OCI-LY7 (cell line): ENCODE measurements around the gene KIF3C.

Source experiments
- EZH2phosphoT487 ChIP-seq: fragments of 200-600 bp; sonication (generic); IDR thresholded peaks from 2 replicates; pipeline ENCODE4 v1.6.1; 2018; ENCODE audit warnings: low read depth, borderline replicate concordance, mild to moderate bottlenecking, mixed run types, antibody characterized with exemption, low read length, moderate library complexity, mixed read lengths
- TF ChIP-seq, protein P1 (sequence below): fragments of 200-600 bp; sonication (generic); conservative IDR thresholded peaks from 2 replicates; pipeline ENCODE4 v1.5.1; 2014; ENCODE audit warnings: mild to moderate bottlenecking, antibody characterized with exemption, low read length, moderate library complexity, mixed read lengths

DNA sequence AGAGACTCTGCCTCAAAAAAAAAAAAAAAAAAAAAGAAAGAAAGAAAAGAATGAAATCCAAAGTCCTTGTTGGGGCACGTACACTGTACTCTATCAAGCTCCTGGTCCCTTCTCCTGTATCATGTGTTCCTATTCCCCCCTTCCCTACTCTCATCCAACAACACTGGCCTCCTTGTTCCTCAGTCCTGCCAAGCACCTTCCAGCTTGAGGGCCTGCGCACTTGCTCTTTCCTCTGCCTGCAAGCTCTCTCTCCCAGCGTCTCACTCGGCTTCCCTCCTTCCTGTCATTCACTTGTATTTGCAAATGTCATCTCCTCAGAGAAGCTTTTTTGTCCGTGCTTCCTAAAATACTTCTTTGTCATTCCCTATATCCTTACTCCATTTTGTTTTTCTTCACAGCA lies 10.8 kb upstream of the KIF3C start:
- no peak for TF ChIP-seq EZH2phosphoT487
- TF ChIP-seq, protein P1, sequence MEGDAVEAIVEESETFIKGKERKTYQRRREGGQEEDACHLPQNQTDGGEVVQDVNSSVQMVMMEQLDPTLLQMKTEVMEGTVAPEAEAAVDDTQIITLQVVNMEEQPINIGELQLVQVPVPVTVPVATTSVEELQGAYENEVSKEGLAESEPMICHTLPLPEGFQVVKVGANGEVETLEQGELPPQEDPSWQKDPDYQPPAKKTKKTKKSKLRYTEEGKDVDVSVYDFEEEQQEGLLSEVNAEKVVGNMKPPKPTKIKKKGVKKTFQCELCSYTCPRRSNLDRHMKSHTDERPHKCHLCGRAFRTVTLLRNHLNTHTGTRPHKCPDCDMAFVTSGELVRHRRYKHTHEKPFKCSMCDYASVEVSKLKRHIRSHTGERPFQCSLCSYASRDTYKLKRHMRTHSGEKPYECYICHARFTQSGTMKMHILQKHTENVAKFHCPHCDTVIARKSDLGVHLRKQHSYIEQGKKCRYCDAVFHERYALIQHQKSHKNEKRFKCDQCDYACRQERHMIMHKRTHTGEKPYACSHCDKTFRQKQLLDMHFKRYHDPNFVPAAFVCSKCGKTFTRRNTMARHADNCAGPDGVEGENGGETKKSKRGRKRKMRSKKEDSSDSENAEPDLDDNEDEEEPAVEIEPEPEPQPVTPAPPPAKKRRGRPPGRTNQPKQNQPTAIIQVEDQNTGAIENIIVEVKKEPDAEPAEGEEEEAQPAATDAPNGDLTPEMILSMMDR: no peak
